ENCODE results near the gene TSPAN6.

Gene TSPAN6

GRCh38 chrX:100649550-100650356 lies 13.1 kb upstream of the TSPAN6 start:
- intact Hi-C loops (cut with DNase I) = no loop called here

GRCh38 chrX:100648458-100649417 lies 12.1 kb upstream of the TSPAN6 start:
- DNase-seq = no peak
- intact Hi-C loops (cut with DNase I) = no loop called here

More at GRCh38 chrX:100649550-100650356, 13.1 kb upstream of the TSPAN6 start:
- DNase-seq = peak in 3 of 42 donors; percentile 4 to 36 (median 6)

GRCh38 chrX:100647739-100648138 lies 11.1 kb upstream of the TSPAN6 start:
- no peak for DNase-seq
- intact Hi-C loops (cut with DNase I) = no loop called here

- intact Hi-C loops (cut with DNase I) = no loop called here
- DNase-seq = no peak
These were observed 10.5 kb upstream of the TSPAN6 start for GRCh38 chrX:100647095-100647494.

- intact Hi-C loops (cut with DNase I) = no loop called here
- no peak for DNase-seq
These were observed 8.5 kb upstream of the TSPAN6 start for GRCh38 chrX:100645106-100645505.

- intact Hi-C loops (cut with DNase I) = no loop called here
- peak in 14 of 42 donors; percentile 2 to 51 (median 12) for DNase-seq
These were observed 7.6 kb upstream of the TSPAN6 start, which contains the start of gene SRPX2 for GRCh38 chrX:100643956-100644860. Gene SRPX2 (plus strand): TSS chrX:100644199. CDS start chrX:100646323, 2,124 bp downstream.

- no peak for DNase-seq
- intact Hi-C loops (cut with DNase I) = no loop called here
These were observed 6.6 kb upstream of the TSPAN6 start for GRCh38 chrX:100643212-100643611.

GRCh38 chrX:100642290-100642689 lies 5.7 kb upstream of the TSPAN6 start:
- DNase-seq = no peak

GRCh38 chrX:100635989-100636320 lies 651 bp downstream of the TSPAN6 start:
- DNase-seq = no peak
- intact Hi-C loops (cut with DNase I) = no loop called here

More at GRCh38 chrX:100642290-100642689, 5.7 kb upstream of the TSPAN6 start:
- intact Hi-C loops (cut with DNase I) = no loop called here

- intact Hi-C loops (cut with DNase I) = no loop called here
- no peak for DNase-seq
These were observed 1.6 kb downstream of the TSPAN6 start for GRCh38 chrX:100635040-100635439.

- DNase-seq = no peak
- intact Hi-C loops (cut with DNase I) = no loop called here
These were observed 10.6 kb downstream of the TSPAN6 start for GRCh38 chrX:100625985-100626491.

GRCh38 chrX:100623001-100623400 lies 13.6 kb downstream of the TSPAN6 start:
- intact Hi-C loops (cut with DNase I) = no loop called here
- no peak for DNase-seq

GRCh38 chrX:100615005-100615404 lies 21.6 kb downstream of the TSPAN6 start:
- intact Hi-C loops (cut with DNase I) = no loop called here

GRCh38 chrX:100611951-100612350 lies 24.7 kb downstream of the TSPAN6 start:
- no peak for DNase-seq
- intact Hi-C loops (cut with DNase I) = no loop called here

More at GRCh38 chrX:100615005-100615404, 21.6 kb downstream of the TSPAN6 start:
- DNase-seq = peak in 1 of 42 donors; percentile 0

GRCh38 chrX:100609591-100609990 lies 27.0 kb downstream of the TSPAN6 start:
- intact Hi-C loops (cut with DNase I) = no loop called here
- DNase-seq = no peak

GRCh38 chrX:100606753-100607152 lies 29.9 kb downstream of the TSPAN6 start:
- DNase-seq = no peak
- intact Hi-C loops (cut with DNase I) = no loop called here

- intact Hi-C loops (cut with DNase I) = no loop called here
- DNase-seq = no peak
These were observed 35.8 kb downstream of the TSPAN6 start for GRCh38 chrX:100600758-100601157.

GRCh38 chrX:100600340-100600739 lies 36.3 kb downstream of the TSPAN6 start:
- DNase-seq = no peak
- intact Hi-C loops (cut with DNase I) = no loop called here

- intact Hi-C loops (cut with DNase I) = no loop called here
- DNase-seq = no peak
These were observed 37.1 kb downstream of the TSPAN6 start for GRCh38 chrX:100599456-100599855.

All from head of caudate nucleus (tissue), 42 donors.